Measurements from ENCODE around the gene UBE3B.

Gene UBE3B

GRCh38 chr12:109444259-109444658, 33.2 kb upstream of the UBE3B start:
- H3K36me3 ChIP-seq (ENCODE audit: control insufficient read depth, insufficient read depth, low read length), result no peaks in the 10 kb centered on the region

DNA sequence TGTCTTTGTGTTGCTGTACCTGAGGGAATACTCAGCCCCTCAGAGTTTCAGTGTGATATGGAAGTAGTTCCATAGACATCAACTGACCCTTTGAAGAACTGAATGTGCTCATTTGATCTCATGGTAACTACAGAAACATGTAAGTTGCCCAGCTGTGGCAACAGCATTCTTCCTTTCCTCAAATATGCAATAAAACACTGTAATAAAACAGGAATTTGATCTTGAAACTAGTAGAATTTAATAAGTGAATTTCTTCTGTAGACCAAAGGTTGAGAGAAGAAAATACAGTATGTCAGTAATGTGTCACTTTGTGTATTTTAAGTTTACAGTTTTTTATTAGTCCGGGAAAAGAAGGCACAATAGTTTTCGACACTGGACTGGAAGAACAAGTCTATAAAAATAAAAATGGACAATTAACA, 32.2 kb upstream of the UBE3B start:
- no peak for TF ChIP-seq CTCF (IDR thresholded peaks at IDR 0.05)
- Histone ChIP-seq H3K9me3 (ENCODE audit: control insufficient read depth, low read length) (no peaks in the 10 kb centered on the region), H3K4me1 (no peaks in the 10 kb centered on the region), H3K36me3 (ENCODE audit: control insufficient read depth, insufficient read depth, low read length) (no peaks in the 10 kb centered on the region), H2AFZ (no peak overlapping the region), H3K4me3 (ENCODE audit: low read depth, low read length) (no peak overlapping the region), H3K27me3 (ENCODE audit: control insufficient read depth, insufficient read depth, low read length) (no peaks in the 10 kb centered on the region), H3K9ac (no peak overlapping the region), H3K4me2 (ENCODE audit: low read length) (no peak overlapping the region), H3K27ac (no peak overlapping the region), H3K79me2 (no peaks in the 10 kb centered on the region)

More at GRCh38 chr12:109444259-109444658, 33.2 kb upstream of the UBE3B start:
- H3K9me3 ChIP-seq (ENCODE audit: control insufficient read depth, low read length), result no peaks in the 10 kb centered on the region
- H3K4me3 ChIP-seq (ENCODE audit: low read depth, low read length), result no peak overlapping the region
- H3K79me2 ChIP-seq, result no peaks in the 10 kb centered on the region
- no peak overlapping the region for H3K9ac ChIP-seq
- no peak overlapping the region for H3K27ac ChIP-seq
- H2AFZ ChIP-seq, result no peak overlapping the region
- no peak for TF ChIP-seq CTCF (IDR thresholded peaks at IDR 0.05)
- no peaks in the 10 kb centered on the region for H3K4me1 ChIP-seq
- no peak overlapping the region for H3K4me2 ChIP-seq (ENCODE audit: low read length)
- no peaks in the 10 kb centered on the region for H3K27me3 ChIP-seq (ENCODE audit: control insufficient read depth, insufficient read depth, low read length)

GRCh38 chr12:109446869-109447268, 30.6 kb upstream of the UBE3B start:
- H3K4me3 ChIP-seq (ENCODE audit: low read depth, low read length), result no peak overlapping the region
- H3K9ac ChIP-seq, result no peak overlapping the region
- no peaks in the 10 kb centered on the region for H3K79me2 ChIP-seq
- TF ChIP-seq CTCF (IDR thresholded peaks at IDR 0.05), result no peak
- H3K4me1 ChIP-seq, result no peaks in the 10 kb centered on the region
- no peak overlapping the region for H2AFZ ChIP-seq
- H3K4me2 ChIP-seq (ENCODE audit: low read length), result no peak overlapping the region
- no peak overlapping the region for H3K27ac ChIP-seq
- no peaks in the 10 kb centered on the region for H3K36me3 ChIP-seq (ENCODE audit: control insufficient read depth, insufficient read depth, low read length)
- H3K27me3 ChIP-seq (ENCODE audit: control insufficient read depth, insufficient read depth, low read length), result no peaks in the 10 kb centered on the region
- no peaks in the 10 kb centered on the region for H3K9me3 ChIP-seq (ENCODE audit: control insufficient read depth, low read length)

GRCh38 chr12:109447482-109447881, 30.0 kb upstream of the UBE3B start:
- no peak overlapping the region for H3K9ac ChIP-seq
- no peak overlapping the region for H2AFZ ChIP-seq
- no peaks in the 10 kb centered on the region for H3K36me3 ChIP-seq (ENCODE audit: control insufficient read depth, insufficient read depth, low read length)
- H3K4me2 ChIP-seq (ENCODE audit: low read length), result no peak overlapping the region
- H3K4me1 ChIP-seq, result no peaks in the 10 kb centered on the region
- H3K4me3 ChIP-seq (ENCODE audit: low read depth, low read length), result no peak overlapping the region
- no peak overlapping the region for H3K27ac ChIP-seq
- TF ChIP-seq CTCF (IDR thresholded peaks at IDR 0.05), result no peak
- H3K27me3 ChIP-seq (ENCODE audit: control insufficient read depth, insufficient read depth, low read length), result no peaks in the 10 kb centered on the region
- H3K79me2 ChIP-seq, result no peaks in the 10 kb centered on the region
- no peaks in the 10 kb centered on the region for H3K9me3 ChIP-seq (ENCODE audit: control insufficient read depth, low read length)

DNA sequence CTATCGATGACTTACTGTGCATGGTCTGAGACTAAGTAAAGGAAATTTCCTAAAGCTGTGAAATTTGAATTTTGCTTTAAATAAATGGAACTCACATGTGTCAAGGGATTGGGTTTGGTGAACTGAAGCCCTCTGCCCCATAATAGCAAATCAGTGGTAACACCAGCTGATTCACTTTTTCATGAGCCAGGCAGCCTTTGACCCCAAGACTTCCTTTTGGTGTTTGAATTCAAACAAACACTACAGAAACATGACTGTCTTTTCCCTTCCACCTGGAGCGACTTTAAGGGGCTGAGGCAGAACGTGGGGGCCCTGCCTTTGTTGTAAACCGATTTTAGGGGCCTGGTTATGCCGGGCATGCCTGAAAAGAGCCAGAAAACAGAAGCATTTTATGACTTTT, 29.2 kb upstream of the UBE3B start:
- H3K36me3 ChIP-seq (ENCODE audit: control insufficient read depth, insufficient read depth, low read length), result no peaks in the 10 kb centered on the region
- no peak overlapping the region for H3K4me2 ChIP-seq (ENCODE audit: low read length)
- no peak overlapping the region for H3K27ac ChIP-seq
- no peaks in the 10 kb centered on the region for H3K79me2 ChIP-seq
- no peaks in the 10 kb centered on the region for H3K4me1 ChIP-seq
- H2AFZ ChIP-seq, result no peak overlapping the region
- no peak overlapping the region for H3K4me3 ChIP-seq (ENCODE audit: low read depth, low read length)
- no peak for TF ChIP-seq CTCF (IDR thresholded peaks at IDR 0.05)
- no peaks in the 10 kb centered on the region for H3K27me3 ChIP-seq (ENCODE audit: control insufficient read depth, insufficient read depth, low read length)
- H3K9me3 ChIP-seq (ENCODE audit: control insufficient read depth, low read length), result no peaks in the 10 kb centered on the region
- H3K9ac ChIP-seq, result no peak overlapping the region
